Prostate gland (tissue), 2 donors: Measurements from ENCODE around the gene ATP2A1. TPM values are rescaled to one million over a fixed set of nuclear protein-coding genes. Genes with fewer than 3 reads are reported as not detected.

Experiments used
- DNase-seq: peaks from one replicate; pipeline ENCODE4 v3.0.0-alpha.2; 2019; ENCODE audit warnings: low spot score
- H3K27ac ChIP-seq, 2 donors: fragments of 200-600 bp; sonication (generic); 2 replicates each; pipeline ENCODE4 v1.5.1; 2017 to 2019
- H3K27me3 ChIP-seq: fragments of 200-600 bp; sonication (generic); replicated peaks from 2 replicates; pipeline ENCODE4 v1.5.1; 2019; ENCODE audit not compliant: insufficient read depth
- H3K36me3 ChIP-seq, 2 donors: fragments of 200-600 bp; sonication (generic); 1 replicate in 1 of 2; 2 replicates in 1 of 2; pipeline versions ENCODE4 v1.5.1 to v1.8.1; 2017 to 2019
- H3K4me1 ChIP-seq: fragments of 200-600 bp; sonication (generic); replicated peaks from 2 replicates; pipeline ENCODE4 v1.5.1; 2019
- H3K4me3 ChIP-seq, 2 donors: fragments of 200-600 bp; sonication (generic); 2 replicates each; pipeline ENCODE4 v1.5.1; 2017 to 2019
- H3K9me3 ChIP-seq: fragments of 200-600 bp; sonication (generic); 2 replicates; pipeline ENCODE4 v1.5.1; 2017
- POLR2A ChIP-seq: fragments of 450-650 bp; IDR thresholded peaks from one replicate; pipeline ENCODE4 v1.6.1; 2016; ENCODE audit warnings: antibody characterized with exemption, mild to moderate bottlenecking
- POLR2AphosphoS5 ChIP-seq: sonication (generic); formaldehyde crosslinking; IDR thresholded peaks from one replicate; pipeline ENCODE4 v1.6.1; 2017; ENCODE audit warnings: antibody characterized with exemption
- WGBS: methylation state at CpG from one replicate; pipeline ENCODE4 v1.1.5; 2018; 5-methylcytosine and 5-hydroxymethylcytosine counted together
- intact Hi-C: fragments of 100-400 bp; cut with DNase I; formaldehyde crosslinking; loops from one replicate; pipeline ENCODE4 v1.14.2; 2022
- total RNA-seq, 2 donors: library from RNA; depleted of rRNA; stranded (reverse); fragments of >200 nt; gene quantifications; one replicate each; pipeline ENCODE4 v1.1.0, GENCODE V29; 2016
- TF ChIP-seq, protein P1 (sequence below), 4 experiments: fragments of 200-600 bp in 2 of 4; fragments of 450-650 bp in 2 of 4; sonication (generic) in 2 of 4; IDR thresholded peaks; 1 replicate in 3 of 4; 2 replicates in 1 of 4; pipeline ENCODE4 v1.5.1; 2016 to 2019; ENCODE audit warnings: antibody characterized with exemption in 4 of 4, mild to moderate bottlenecking in 2 of 4, moderate library complexity in 2 of 4

Gene ATP2A1
- total RNA-seq, 2 donors from 2014 or later: 1.5 to 3.1 TPM

GRCh38 chr16:28935346-28935745 lies 57.1 kb downstream of the ATP2A1 start:
- DNase-seq: no peak
- no peaks in the 10 kb centered on the region for H3K4me1 ChIP-seq
- no peaks in the 10 kb centered on the region for H3K27me3 ChIP-seq
- TF ChIP-seq POLR2A (no peak), POLR2AphosphoS5 (no peak)
- TF ChIP-seq, protein P1, sequence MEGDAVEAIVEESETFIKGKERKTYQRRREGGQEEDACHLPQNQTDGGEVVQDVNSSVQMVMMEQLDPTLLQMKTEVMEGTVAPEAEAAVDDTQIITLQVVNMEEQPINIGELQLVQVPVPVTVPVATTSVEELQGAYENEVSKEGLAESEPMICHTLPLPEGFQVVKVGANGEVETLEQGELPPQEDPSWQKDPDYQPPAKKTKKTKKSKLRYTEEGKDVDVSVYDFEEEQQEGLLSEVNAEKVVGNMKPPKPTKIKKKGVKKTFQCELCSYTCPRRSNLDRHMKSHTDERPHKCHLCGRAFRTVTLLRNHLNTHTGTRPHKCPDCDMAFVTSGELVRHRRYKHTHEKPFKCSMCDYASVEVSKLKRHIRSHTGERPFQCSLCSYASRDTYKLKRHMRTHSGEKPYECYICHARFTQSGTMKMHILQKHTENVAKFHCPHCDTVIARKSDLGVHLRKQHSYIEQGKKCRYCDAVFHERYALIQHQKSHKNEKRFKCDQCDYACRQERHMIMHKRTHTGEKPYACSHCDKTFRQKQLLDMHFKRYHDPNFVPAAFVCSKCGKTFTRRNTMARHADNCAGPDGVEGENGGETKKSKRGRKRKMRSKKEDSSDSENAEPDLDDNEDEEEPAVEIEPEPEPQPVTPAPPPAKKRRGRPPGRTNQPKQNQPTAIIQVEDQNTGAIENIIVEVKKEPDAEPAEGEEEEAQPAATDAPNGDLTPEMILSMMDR (IDR thresholded peaks at IDR 0.05): no peak
- no peaks in the 10 kb centered on the region for H3K9me3 ChIP-seq
- 88% methylated on average over 4 of the region's 4 CpGs for WGBS
- H3K36me3 ChIP-seq: no peaks in the 10 kb centered on the region
- no peak overlapping the region for H3K4me3 ChIP-seq
- intact Hi-C loops: no loop called here
- H3K27ac ChIP-seq: no peak overlapping the region

- Histone ChIP-seq H3K27ac (no peak overlapping the region), H3K4me1 (no peaks in the 10 kb centered on the region), H3K27me3 (no peaks in the 10 kb centered on the region), H3K4me3 (no peak overlapping the region), H3K36me3 (no peaks in the 10 kb centered on the region), H3K9me3 (no peaks in the 10 kb centered on the region)
- intact Hi-C loops: no loop called here
- peak; percentile 31 for DNase-seq
- 34% methylated on average over 36 of the region's 36 CpGs for WGBS
- TF ChIP-seq POLR2A: no peak
- peak; percentile 12 for TF ChIP-seq POLR2AphosphoS5
- TF ChIP-seq, protein P1 (IDR thresholded peaks at IDR 0.05): no peak
Observed at GRCh38 chr16:28935924-28936783, 57.9 kb downstream of the ATP2A1 start.

DNA sequence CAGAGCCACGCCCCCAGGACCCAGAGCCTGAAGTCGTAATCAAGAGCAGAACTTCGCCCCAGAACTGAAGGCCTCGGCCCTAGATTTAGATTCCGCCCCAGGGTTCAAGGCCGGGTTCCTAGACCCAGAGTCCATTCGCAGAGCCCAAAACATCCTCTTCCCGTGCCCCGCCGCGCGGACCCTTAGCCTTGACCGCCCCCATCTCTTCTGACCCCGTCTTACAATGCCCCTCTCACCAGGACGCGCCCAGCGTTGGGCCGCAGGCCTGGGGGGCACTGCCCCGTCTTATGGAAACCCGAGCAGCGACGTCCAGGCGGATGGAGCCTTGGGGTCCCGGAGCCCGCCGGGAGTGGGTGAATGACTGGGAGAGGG lies 58.5 kb downstream of the ATP2A1 start:
- DNase-seq: no peak
- WGBS: 78% methylated on average over 26 of the region's 26 CpGs
- intact Hi-C loops: no loop called here
- H3K27ac ChIP-seq: no peak overlapping the region
- H3K36me3 ChIP-seq: no peaks in the 10 kb centered on the region
- H3K27me3 ChIP-seq: no peaks in the 10 kb centered on the region
- no peaks in the 10 kb centered on the region for H3K4me1 ChIP-seq
- H3K4me3 ChIP-seq: no peak overlapping the region
- no peaks in the 10 kb centered on the region for H3K9me3 ChIP-seq
- TF ChIP-seq, protein P1 (IDR thresholded peaks at IDR 0.05): no peak
- TF ChIP-seq POLR2A (no peak), POLR2AphosphoS5 (no peak)

DNA sequence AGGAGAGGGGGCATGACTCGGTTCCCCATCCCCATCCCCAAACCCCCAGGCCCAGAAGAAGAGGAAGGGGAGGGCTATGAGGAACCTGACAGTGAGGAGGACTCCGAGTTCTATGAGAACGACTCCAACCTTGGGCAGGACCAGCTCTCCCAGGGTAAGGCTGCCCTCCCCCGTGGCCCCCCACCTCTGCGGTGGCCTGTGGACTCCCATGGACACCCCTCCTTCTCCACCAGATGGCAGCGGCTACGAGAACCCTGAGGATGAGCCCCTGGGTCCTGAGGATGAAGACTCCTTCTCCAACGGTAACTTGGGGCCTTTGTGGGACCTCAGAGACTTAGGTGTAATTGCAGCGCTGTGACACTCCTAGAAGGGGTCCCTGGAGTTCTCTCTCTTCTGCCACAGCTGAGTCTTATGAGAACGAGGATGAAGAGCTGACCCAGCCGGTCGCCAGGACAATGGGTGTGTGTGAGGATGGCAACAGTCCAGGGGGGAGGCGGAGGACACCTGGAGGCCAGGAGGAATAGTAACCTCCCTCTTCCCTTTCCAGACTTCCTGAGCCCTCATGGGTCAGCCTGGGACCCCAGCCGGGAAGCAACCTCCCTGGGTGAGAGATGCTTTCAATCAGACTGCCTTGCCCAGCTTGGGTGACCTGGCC lies 59.1 kb downstream of the ATP2A1 start:
- WGBS: 78% methylated on average over 14 of the region's 14 CpGs
- no peak for DNase-seq
- TF ChIP-seq POLR2AphosphoS5: no peak
- TF ChIP-seq, protein P1 (IDR thresholded peaks at IDR 0.05): no peak
- no peak for TF ChIP-seq POLR2A
- no peak overlapping the region for H3K27ac ChIP-seq
- H3K36me3 ChIP-seq: no peaks in the 10 kb centered on the region
- no peaks in the 10 kb centered on the region for H3K4me1 ChIP-seq
- intact Hi-C loops: no loop called here
- H3K27me3 ChIP-seq: no peaks in the 10 kb centered on the region
- no peak overlapping the region for H3K4me3 ChIP-seq
- no peaks in the 10 kb centered on the region for H3K9me3 ChIP-seq
